GM18870 (cell line): ENCODE measurements around the gene SLC30A4.

Source experiments
- ATAC-seq: cut with Tn5 transposase; IDR thresholded peaks from one replicate; pipeline ENCODE4 v1.9.1; 2021; ENCODE audit warnings: moderate library complexity; ENCODE audit not compliant: unreplicated experiment

Gene SLC30A4

GRCh38 chr15:45454814-45455213 lies 67.7 kb downstream of the SLC30A4 start:
- ATAC-seq: peak; percentile 44

GRCh38 chr15:45451265-45451664 lies 71.3 kb downstream of the SLC30A4 start:
- ATAC-seq: no peak

- ATAC-seq: no peak
Observed at GRCh38 chr15:45449916-45450867, 72.4 kb downstream of the SLC30A4 start.

- no peak for ATAC-seq
Observed at GRCh38 chr15:45449395-45449794, 73.2 kb downstream of the SLC30A4 start.

GRCh38 chr15:45448066-45448915 lies 74.3 kb downstream of the SLC30A4 start:
- no peak for ATAC-seq

- no peak for ATAC-seq
Observed at GRCh38 chr15:45443645-45444044, 78.9 kb downstream of the SLC30A4 start.

- no peak for ATAC-seq
Observed at GRCh38 chr15:45442507-45443135, 79.9 kb downstream of the SLC30A4 start.

- ATAC-seq: no peak
Observed at GRCh38 chr15:45441686-45442085, 80.9 kb downstream of the SLC30A4 start.

GRCh38 chr15:45441036-45441435 lies 81.5 kb downstream of the SLC30A4 start:
- ATAC-seq: no peak

GRCh38 chr15:45439521-45440260 lies 82.9 kb downstream of the SLC30A4 start:
- ATAC-seq: no peak

- no peak for ATAC-seq
Observed at GRCh38 chr15:45435124-45435903, 87.2 kb downstream of the SLC30A4 start.

- ATAC-seq: no peak
Observed at GRCh38 chr15:45434078-45434567, 88.4 kb downstream of the SLC30A4 start.

GRCh38 chr15:45431511-45431910 lies 91.0 kb downstream of the SLC30A4 start:
- ATAC-seq: no peak

- no peak for ATAC-seq
Observed at GRCh38 chr15:45429941-45430792, 92.4 kb downstream of the SLC30A4 start.
